Activated naive CD4-positive, alpha-beta T cell treated with anti-CD3 and anti-CD28 coated beads, Interleukin-2, amount 50 U/mL, for 24 hours (primary cell): ENCODE results near the gene ZNF304.

Source experiments
- H3K27ac Mint-ChIP-seq: one replicate; pipeline ENCODE4 v1.8.0; 2021; ENCODE audit warnings: mild to moderate bottlenecking, mixed read lengths
- H3K27me3 Mint-ChIP-seq: one replicate; pipeline ENCODE4 v1.8.0; 2021; ENCODE audit warnings: mixed read lengths
- H3K36me3 Mint-ChIP-seq: one replicate; pipeline ENCODE4 v1.8.0; 2021; ENCODE audit warnings: mixed read lengths
- H3K4me1 Mint-ChIP-seq: one replicate; pipeline ENCODE4 v1.8.0; 2021; ENCODE audit warnings: mixed read lengths
- H3K4me3 Mint-ChIP-seq: one replicate; pipeline ENCODE4 v1.8.0; 2021; ENCODE audit warnings: mild to moderate bottlenecking, mixed read lengths
- H3K9me3 Mint-ChIP-seq: one replicate; pipeline ENCODE4 v1.8.0; 2021; ENCODE audit warnings: mixed read lengths

The ZNF304 gene

DNA sequence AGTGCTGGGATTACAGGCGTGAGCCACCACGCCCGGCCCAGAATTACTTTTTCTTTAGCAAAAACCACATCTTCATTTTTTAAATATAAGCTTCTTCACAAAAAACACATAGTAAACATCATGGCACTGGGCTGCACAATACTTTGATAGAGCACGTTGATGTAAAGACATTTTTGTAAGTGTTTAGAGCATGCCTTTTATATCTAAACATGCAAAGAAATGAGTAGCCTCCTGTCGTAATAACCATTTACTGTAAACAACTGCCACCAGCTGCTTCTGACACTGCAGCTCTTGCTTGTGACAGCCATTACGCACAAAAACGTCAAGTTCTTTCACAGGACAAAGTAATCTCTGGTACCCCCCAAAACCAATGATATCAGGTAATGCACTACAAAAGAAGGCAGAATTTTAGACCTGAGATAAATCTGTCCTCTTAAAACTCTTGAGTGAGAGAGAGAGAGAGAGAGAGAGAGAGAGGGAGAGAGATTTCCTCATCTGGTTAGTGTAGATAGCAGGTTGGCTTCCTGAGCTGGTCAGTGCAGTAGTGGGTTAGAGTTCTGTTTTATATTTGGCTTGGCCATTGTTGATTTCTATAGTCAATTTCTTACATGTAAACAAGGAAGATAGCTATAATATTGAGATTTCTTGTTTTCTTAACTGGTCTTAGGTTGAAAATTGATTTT lies 31.9 kb downstream of the ZNF304 start:
- Mint-ChIP-seq H3K36me3 (peaks cover 18% of the 10 kb centered on the region), H3K27me3 (no peaks in the 10 kb centered on the region), H3K4me1 (no peaks in the 10 kb centered on the region), H3K27ac (no peak overlapping the region), H3K4me3 (no peak overlapping the region), H3K9me3 (peaks cover 12% of the 10 kb centered on the region)

DNA sequence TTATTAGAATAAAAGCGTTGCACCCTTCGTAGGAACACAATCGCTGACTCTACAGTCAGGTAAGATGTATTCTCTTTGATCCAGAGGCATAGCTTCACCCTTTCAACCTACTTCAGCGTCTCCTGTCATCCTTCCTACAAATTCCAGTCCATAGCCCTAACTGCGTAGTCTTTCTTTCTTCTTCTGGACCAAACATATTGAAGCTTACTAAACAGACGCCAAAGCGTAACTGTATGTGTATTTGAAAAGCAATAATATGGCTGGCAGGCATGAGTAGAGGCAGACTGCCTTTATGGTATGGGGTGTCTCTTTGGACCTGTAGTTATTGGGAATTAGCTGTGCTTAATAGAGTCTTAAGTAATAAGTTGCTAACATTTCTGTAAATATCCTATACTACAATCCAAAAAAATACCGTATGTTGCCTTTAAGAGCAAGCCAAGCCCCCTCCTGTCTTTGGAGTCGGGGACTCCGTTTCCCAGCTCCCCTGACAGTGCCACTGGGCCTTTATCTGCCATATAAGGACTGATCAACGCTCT lies 38.2 kb downstream of the ZNF304 start:
- H3K4me3 Mint-ChIP-seq: peak overlapping the region; percentile 94
- H3K27me3 Mint-ChIP-seq: no peaks in the 10 kb centered on the region
- H3K36me3 Mint-ChIP-seq: peaks cover 36% of the 10 kb centered on the region
- peak overlapping the region; percentile 94 for H3K27ac Mint-ChIP-seq
- peaks cover 3% of the 10 kb centered on the region for H3K9me3 Mint-ChIP-seq
- peaks cover 38% of the 10 kb centered on the region for H3K4me1 Mint-ChIP-seq

- Mint-ChIP-seq H3K27ac (peak within 1 kb of the TSS; percentile 94), H3K36me3 (peaks cover 43% of the 10 kb centered on the region), H3K4me3 (peak within 1 kb of the TSS; percentile 94), H3K4me1 (peaks cover 45% of the 10 kb centered on the region), H3K9me3 (peaks cover 8% of the 10 kb centered on the region), H3K27me3 (no peaks in the 10 kb centered on the region)
These were observed 38.9 kb downstream of the ZNF304 start, which contains the start of gene ZNF548 for GRCh38 chr19:57389730-57390598. Gene ZNF548, plus strand, starts transcription at chr19:57389854. Its CDS starts 246 bp downstream, at chr19:57390100.

DNA sequence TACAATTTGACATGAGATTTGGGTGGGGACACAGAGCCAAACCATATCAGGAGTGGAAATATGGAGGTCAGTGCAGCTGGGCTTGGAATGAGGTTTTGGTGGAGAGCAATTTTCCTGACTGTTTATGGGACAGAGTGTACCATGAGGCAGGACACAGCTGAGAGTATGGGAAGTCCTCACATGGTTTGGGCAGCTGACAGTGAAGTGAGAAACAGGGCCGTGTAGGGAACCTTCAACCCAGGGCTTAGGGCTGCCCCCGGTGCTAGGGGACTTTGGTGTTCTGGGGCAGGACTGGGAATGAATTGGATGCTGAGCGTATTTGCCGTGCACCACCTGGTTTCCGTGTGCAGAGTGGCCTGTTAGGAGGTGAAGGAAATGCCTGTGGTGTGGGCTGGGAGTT lies 44.6 kb downstream of the ZNF304 start:
- Mint-ChIP-seq H3K36me3 (peaks cover 84% of the 10 kb centered on the region), H3K4me1 (peaks cover 31% of the 10 kb centered on the region), H3K9me3 (peaks cover 15% of the 10 kb centered on the region), H3K27me3 (no peaks in the 10 kb centered on the region), H3K27ac (no peak overlapping the region), H3K4me3 (no peak overlapping the region)

DNA sequence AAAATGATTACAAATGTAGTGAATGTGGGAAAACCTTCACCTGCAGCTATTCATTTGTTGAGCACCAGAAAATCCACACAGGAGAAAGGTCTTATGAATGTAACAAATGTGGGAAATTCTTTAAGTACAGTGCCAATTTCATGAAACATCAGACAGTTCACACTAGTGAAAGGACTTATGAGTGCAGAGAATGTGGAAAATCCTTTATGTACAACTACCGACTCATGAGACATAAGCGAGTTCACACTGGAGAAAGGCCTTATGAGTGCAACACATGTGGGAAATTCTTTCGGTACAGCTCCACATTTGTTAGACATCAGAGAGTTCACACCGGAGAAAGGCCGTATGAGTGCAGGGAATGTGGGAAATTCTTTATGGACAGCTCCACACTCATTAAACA lies 47.8 kb downstream of the ZNF304 start:
- Mint-ChIP-seq H3K4me1 (peaks cover 12% of the 10 kb centered on the region), H3K27ac (no peak overlapping the region), H3K4me3 (no peak overlapping the region), H3K36me3 (peaks cover 71% of the 10 kb centered on the region), H3K27me3 (no peaks in the 10 kb centered on the region), H3K9me3 (peaks cover 21% of the 10 kb centered on the region)

GRCh38 chr19:57403737-57404563 lies 52.9 kb downstream of the ZNF304 start:
- H3K9me3 Mint-ChIP-seq: peaks cover 5% of the 10 kb centered on the region
- H3K36me3 Mint-ChIP-seq: peaks cover 21% of the 10 kb centered on the region
- peaks cover 6% of the 10 kb centered on the region for H3K4me1 Mint-ChIP-seq
- no peak overlapping the region for H3K27ac Mint-ChIP-seq
- H3K27me3 Mint-ChIP-seq: no peaks in the 10 kb centered on the region
- H3K4me3 Mint-ChIP-seq: no peak overlapping the region

- no peak overlapping the region for H3K4me3 Mint-ChIP-seq
- peak overlapping the region; percentile 32 for H3K27ac Mint-ChIP-seq
- H3K4me1 Mint-ChIP-seq: peaks cover 18% of the 10 kb centered on the region
- peaks cover 5% of the 10 kb centered on the region for H3K36me3 Mint-ChIP-seq
- H3K27me3 Mint-ChIP-seq: no peaks in the 10 kb centered on the region
- H3K9me3 Mint-ChIP-seq: peaks cover 5% of the 10 kb centered on the region
These were observed 55.5 kb downstream of the ZNF304 start for GRCh38 chr19:57406516-57407123.
